Astrocyte of the cerebellum (primary cell): ENCODE measurements around the gene GRK3.
"Not testable (repeated sequence)": the region's sequence is repeated elsewhere in the genome, so short reads cannot be mapped to it uniquely, and the experiment has no call there.

Experiments
- DNase-seq: peaks from one replicate; pipeline ENCODE4 v3.0.0-alpha.2; 2011; ENCODE audit warnings: low read depth
- H3K4me3 ChIP-seq: 2 replicates; pipeline ENCODE4 v1.5.1; 2011; ENCODE audit warnings: mild to moderate bottlenecking, low read depth, low read length, moderate library complexity
- in situ Hi-C: cut with HindIII; loops from 2 replicates; pipeline ENCODE4 v1.10.0; 2017; ENCODE audit warnings: low sequenced_read_pairs
- TF ChIP-seq, protein P1 (sequence below): IDR thresholded peaks from 2 replicates; pipeline ENCODE4 v1.5.1; 2012; ENCODE audit warnings: low read length, low read depth, moderate library complexity, mild to moderate bottlenecking; ENCODE audit errors: missing control alignments

Gene GRK3

DNA sequence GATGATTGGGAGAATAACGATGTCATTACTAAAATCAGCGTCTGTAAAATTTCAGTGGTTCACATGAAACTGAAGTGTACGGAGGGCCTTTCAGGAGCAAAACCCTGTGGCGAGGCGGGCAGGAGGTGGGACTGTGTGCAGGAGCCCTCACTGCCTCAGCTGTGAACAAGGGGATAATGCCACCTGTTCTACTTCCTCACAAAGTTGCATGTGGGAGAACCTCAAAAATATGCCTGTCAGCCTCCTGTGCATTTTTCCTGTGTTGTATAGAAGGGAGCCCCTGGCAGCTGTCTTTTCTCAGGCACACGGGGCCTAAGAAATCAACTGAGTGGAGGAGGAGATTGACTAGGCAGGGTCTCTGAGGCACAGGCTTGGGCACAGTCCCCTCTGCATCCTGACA, 134.5 kb downstream of the GRK3 start:
- DNase-seq, result no peak
- H3K4me3 ChIP-seq, result no peak overlapping the region
- TF ChIP-seq, protein P1, sequence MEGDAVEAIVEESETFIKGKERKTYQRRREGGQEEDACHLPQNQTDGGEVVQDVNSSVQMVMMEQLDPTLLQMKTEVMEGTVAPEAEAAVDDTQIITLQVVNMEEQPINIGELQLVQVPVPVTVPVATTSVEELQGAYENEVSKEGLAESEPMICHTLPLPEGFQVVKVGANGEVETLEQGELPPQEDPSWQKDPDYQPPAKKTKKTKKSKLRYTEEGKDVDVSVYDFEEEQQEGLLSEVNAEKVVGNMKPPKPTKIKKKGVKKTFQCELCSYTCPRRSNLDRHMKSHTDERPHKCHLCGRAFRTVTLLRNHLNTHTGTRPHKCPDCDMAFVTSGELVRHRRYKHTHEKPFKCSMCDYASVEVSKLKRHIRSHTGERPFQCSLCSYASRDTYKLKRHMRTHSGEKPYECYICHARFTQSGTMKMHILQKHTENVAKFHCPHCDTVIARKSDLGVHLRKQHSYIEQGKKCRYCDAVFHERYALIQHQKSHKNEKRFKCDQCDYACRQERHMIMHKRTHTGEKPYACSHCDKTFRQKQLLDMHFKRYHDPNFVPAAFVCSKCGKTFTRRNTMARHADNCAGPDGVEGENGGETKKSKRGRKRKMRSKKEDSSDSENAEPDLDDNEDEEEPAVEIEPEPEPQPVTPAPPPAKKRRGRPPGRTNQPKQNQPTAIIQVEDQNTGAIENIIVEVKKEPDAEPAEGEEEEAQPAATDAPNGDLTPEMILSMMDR, result no peak
- in situ Hi-C loops, result loop anchor here (25.0 kb wide), 1 partner anchor 212 kb away; no protein-coding TSS in a partner anchor

DNA sequence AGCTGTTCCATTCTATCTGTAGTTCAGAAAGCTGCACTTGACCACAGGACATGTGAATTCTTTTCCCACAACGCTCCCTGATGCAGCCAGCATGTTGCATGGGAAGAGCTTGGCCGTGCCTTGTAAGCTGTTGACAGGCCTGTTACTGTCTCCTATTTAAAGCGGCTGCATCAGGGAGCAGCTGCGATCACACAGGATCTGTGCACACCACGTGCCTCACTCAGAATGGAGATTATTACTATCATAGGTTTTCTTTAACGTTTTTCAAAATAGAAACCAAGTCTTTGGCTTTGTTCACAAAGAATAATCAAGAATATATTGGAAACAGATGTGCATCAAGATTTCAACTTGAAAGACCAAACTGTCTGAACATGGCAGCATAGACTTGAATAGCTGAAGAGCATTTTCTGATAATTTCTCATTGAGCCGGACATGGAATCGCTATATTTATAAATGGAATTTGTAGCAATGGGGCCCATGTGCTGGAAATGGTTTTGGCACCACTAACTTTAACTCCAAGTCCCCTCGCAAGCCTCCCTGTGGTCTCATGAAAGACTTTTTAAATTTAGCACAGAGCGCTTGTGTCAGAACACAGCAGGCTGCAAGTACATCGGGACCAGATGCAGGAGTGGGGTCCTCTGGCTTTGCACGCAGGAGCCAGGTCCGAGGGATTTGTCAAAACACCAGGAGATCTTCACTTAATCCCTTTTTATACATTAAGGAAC, 136.7 kb downstream of the GRK3 start:
- TF ChIP-seq, protein P1, result no peak
- in situ Hi-C loops, result no loop called here
- no peak for DNase-seq
- H3K4me3 ChIP-seq, result no peak overlapping the region

DNA sequence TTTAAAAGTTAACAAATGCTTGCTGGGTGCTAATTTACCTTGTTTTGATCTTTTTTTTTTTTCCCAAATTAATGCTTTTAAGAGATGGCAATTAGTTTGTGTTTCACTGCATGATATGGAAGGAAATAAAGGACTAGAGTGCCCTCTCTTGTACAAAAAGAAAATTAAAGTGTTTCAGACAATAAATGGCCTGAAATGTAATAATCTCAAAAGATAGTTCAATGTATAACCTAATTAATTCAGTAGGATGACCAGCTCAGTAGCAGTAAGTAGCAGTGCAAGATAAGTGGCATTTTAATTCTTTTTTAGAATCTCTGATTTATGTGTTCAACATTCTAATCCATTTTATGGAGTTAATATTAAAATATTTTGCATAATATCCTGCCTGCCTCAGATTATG, 137.6 kb downstream of the GRK3 start:
- TF ChIP-seq, protein P1, result peak; percentile 3
- peak; percentile 20 for DNase-seq
- in situ Hi-C loops, result no loop called here
- H3K4me3 ChIP-seq, result no peak overlapping the region

DNA sequence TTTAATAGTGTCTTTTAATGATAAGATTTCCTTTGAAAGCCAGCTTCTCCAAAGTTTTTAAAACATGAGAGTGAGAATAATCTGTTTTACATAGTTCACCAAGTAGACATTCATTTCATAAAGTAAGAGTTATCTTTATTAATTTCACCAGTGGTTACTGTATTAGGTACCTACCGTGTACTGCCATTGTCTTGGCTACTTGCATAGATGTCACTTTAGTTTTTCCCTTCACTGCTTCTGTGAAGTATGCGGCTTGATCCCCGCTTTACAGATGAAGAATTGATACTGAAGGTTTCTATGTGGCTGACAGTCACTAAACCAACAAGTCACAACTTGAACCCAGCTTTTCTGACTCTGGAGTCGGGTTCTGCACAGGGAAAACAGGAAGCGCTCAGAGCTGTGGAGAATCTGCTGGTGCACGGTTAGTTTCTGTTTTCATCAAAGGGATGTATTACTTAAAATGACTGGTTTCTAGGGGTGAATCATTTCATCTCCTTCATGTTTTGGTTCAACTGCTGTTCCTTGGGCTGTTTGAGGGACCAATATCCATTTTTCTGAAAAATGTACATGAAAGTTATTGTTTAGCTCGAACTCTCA, 138.2 kb downstream of the GRK3 start:
- no peak for DNase-seq
- H3K4me3 ChIP-seq, result no peak overlapping the region
- TF ChIP-seq, protein P1, result no peak
- in situ Hi-C loops, result no loop called here

DNA sequence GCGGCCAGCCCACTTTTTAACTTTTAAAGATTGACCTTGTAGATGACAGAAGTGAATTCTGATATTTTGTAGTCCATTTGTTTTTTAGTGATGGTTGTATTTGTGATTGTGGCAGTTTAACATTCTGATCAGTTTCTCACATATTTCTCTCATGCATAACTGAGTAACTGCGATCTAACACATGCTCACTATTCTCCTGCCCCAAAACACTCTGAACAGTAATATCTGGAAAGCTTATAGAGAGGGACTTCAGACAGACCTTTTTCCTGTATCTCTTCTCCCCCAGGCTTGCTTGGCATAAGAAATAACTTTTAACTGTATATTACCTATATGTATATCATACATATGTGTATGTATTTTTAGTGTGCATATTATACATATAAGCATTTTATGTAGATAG, 140.2 kb downstream of the GRK3 start:
- H3K4me3 ChIP-seq, result no peak overlapping the region
- TF ChIP-seq, protein P1, result no peak
- DNase-seq, result no peak
- in situ Hi-C loops, result no loop called here

- no peak for DNase-seq
- H3K4me3 ChIP-seq, result no peak overlapping the region
- TF ChIP-seq, protein P1, result no peak
- in situ Hi-C loops, result no loop called here
Measured at GRCh38 chr22:25706197-25706596, 141.7 kb downstream of the GRK3 start.

GRCh38 chr22:25708430-25708829, 144.0 kb downstream of the GRK3 start:
- H3K4me3 ChIP-seq, DNase-seq, in situ Hi-C loops: not testable (repeated sequence)
